Vagina (tissue), 2 donors: Measurements from ENCODE around the gene CARD14.

Experiments
- POLR2A ChIP-seq, 2 donors: fragments of 450-650 bp; IDR thresholded peaks; one replicate each; pipeline ENCODE4 v1.6.1; 2017; ENCODE audit warnings: antibody characterized with exemption in 2 of 2, mild to moderate bottlenecking in 2 of 2, moderate library complexity in 2 of 2
- POLR2AphosphoS5 ChIP-seq, 2 donors: sonication (generic); formaldehyde crosslinking; IDR thresholded peaks; one replicate each; pipeline ENCODE4 v1.9.0; 2017; ENCODE audit warnings: antibody characterized with exemption in 2 of 2, mild to moderate bottlenecking in 2 of 2, low read depth in 1 of 2; ENCODE audit not compliant: insufficient read depth in 1 of 2
- TF ChIP-seq, protein P1 (sequence below), 3 experiments: fragments of 450-650 bp in 2 of 3; fragments of 200-600 bp in 1 of 3; sonication (generic) in 1 of 3; IDR thresholded peaks; one replicate each; pipeline ENCODE4 v1.5.1; 2017 to 2019; ENCODE audit warnings: antibody characterized with exemption in 3 of 3, mild to moderate bottlenecking in 2 of 3, moderate library complexity in 2 of 3

GRCh38 chr17:80224683-80225082, 54.9 kb downstream of the CARD14 start:
- TF ChIP-seq, protein P1, sequence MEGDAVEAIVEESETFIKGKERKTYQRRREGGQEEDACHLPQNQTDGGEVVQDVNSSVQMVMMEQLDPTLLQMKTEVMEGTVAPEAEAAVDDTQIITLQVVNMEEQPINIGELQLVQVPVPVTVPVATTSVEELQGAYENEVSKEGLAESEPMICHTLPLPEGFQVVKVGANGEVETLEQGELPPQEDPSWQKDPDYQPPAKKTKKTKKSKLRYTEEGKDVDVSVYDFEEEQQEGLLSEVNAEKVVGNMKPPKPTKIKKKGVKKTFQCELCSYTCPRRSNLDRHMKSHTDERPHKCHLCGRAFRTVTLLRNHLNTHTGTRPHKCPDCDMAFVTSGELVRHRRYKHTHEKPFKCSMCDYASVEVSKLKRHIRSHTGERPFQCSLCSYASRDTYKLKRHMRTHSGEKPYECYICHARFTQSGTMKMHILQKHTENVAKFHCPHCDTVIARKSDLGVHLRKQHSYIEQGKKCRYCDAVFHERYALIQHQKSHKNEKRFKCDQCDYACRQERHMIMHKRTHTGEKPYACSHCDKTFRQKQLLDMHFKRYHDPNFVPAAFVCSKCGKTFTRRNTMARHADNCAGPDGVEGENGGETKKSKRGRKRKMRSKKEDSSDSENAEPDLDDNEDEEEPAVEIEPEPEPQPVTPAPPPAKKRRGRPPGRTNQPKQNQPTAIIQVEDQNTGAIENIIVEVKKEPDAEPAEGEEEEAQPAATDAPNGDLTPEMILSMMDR (IDR thresholded peaks at IDR 0.05): no peak
- no peak for TF ChIP-seq POLR2A (IDR thresholded peaks at IDR 0.05)
- no peak for TF ChIP-seq POLR2AphosphoS5 (IDR thresholded peaks at IDR 0.05; ENCODE audit: insufficient read depth in 1 of 2, low read depth in 1 of 2)
